HG03097 (cell line): ENCODE measurements around the gene TMEM171.

Experiments used
- ATAC-seq: cut with Tn5 transposase; IDR thresholded peaks from one replicate; pipeline ENCODE4 v1.9.1; 2021; ENCODE audit not compliant: unreplicated experiment, low FRiP score

The TMEM171 gene, protein sequence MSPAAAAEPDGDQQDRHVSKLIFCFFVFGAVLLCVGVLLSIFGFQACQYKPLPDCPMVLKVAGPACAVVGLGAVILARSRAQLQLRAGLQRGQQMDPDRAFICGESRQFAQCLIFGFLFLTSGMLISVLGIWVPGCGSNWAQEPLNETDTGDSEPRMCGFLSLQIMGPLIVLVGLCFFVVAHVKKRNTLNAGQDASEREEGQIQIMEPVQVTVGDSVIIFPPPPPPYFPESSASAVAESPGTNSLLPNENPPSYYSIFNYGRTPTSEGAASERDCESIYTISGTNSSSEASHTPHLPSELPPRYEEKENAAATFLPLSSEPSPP

DNA sequence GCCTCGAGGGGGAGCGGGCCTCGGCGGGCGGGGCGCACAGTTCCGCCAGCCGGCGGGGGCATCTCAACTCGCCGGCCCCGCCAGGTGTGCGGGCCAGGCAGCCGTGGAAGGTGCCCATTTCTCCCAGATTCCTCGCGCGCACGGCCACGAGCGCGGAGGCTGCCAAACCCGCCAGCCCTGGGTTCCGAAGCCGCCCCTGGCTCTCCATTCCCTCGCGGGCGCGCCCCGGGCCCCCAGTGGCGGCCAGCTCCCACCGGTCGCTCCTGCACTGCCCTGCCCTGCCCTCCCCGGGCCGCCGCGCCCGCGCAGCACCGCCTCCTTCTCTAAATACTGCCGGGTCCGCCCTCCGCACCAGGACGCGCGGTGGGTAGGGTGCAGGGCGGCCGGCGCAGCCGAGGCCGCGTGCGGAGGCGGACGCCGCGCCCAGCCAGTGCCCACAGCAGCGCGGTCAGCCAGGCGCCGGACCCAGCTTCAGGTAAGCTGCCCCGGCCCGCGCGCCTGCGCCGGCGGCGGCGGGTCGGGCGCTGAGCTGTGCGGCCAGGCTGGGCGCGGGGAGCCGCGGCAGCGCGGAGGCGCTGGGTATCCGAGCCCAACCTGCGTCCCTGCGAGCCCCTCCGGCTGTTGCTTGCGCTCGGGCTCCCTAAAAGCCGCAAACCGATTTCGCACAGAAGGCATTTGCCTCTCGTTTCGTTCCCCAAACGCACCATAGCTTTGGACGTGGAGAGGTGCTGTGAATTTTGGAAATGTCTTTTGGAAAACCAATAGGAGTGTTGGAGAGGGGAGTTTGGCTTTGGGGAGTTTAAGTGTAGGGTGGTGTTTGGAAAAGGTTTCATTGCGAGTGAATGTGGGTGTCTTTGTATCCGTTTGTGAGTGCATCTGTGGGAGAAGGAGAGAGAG is at the start of gene TMEM171:
TSS of gene TMEM171 (plus strand) at position 354 of the 897 bp plus-strand sequence. CDS start 2,799 bp downstream, outside the sequence.
- no peak for ATAC-seq

DNA sequence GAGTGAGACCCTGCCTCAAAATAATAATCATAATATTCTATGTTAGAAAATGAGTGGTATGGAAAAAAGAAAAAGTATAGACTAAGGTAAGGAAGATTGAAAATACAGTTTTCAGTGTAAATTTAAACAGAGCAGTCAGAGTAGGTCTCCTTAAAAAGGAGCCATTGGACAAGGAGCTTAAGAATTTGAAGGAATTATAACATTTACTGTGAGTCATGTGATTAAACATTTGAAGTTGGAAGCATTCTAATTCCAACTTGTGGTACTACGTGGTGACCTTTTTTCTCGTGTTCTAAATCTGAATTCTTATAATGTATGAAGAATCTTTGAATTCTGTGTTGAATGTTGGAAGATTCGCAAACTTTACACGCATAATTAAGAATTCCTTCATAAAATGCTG is 39.3 kb upstream of the TMEM171 start:
- no peak for ATAC-seq

- no peak for ATAC-seq
Observed at GRCh38 chr5:73088026-73088425, 32.3 kb upstream of the TMEM171 start.

- ATAC-seq = no peak
Observed at GRCh38 chr5:73093943-73094342, 26.4 kb upstream of the TMEM171 start.

GRCh38 chr5:73094415-73094814 is 26.0 kb upstream of the TMEM171 start:
- no peak for ATAC-seq

- ATAC-seq = no peak
Observed at GRCh38 chr5:73095564-73096238, 24.7 kb upstream of the TMEM171 start.

DNA sequence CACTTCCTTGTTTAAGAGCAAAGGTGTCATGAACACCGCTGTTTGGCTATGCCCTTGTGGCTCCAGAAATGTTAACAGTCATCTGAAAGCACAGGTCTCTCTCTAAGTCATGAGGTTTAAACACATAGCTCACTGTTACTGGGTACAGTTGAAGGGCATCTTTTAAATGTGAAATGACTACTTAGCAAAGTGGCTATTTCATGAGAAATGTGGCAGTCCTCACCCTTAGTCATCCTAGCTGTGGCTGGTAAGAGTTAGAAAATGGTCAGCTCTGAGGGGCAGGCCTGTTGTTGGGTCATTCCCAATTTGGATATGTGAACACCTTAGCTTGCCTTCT is 24.2 kb upstream of the TMEM171 start:
- ATAC-seq = no peak

GRCh38 chr5:73097740-73098139 is 22.6 kb upstream of the TMEM171 start:
- no peak for ATAC-seq

DNA sequence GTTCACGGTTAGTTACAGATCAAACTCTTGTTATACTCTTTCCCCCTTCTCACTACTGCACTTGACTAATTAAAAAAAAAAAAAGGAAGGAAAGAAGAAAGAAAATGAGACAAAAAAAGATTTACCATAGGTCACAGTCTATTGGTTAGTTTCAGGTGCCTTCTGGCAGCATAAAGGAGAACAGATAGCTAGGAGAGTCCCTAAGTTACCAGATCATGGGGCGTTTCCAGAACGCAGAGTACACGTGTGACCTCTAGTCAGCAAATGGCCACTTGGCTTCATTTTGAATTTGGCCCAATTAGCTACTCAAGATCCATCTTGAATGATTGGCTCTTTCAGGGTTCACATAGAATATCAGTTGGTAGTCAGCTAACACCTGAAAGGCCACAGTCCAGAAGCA is 20.3 kb upstream of the TMEM171 start:
- no peak for ATAC-seq

DNA sequence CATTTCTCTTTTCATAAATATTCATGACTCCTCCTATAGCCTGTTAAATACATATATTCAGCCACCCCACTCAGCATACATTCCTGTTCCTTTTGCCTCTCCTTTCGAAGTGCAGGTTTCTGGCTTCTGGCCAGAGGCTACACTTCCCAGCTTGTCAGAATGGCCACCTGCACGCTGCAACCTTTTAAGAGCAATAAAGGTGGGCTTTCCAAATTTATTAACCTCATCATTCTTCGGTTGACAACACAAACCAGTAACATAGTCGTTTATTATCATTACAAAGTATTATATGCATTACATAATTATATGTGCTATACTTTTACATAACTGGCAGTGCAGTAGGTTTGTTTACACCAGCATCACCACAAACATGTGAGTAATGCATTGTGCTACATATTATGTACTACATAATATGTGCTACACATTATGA is 16.5 kb upstream of the TMEM171 start:
- ATAC-seq = no peak

GRCh38 chr5:73104326-73104725 is 16.0 kb upstream of the TMEM171 start:
- no peak for ATAC-seq

DNA sequence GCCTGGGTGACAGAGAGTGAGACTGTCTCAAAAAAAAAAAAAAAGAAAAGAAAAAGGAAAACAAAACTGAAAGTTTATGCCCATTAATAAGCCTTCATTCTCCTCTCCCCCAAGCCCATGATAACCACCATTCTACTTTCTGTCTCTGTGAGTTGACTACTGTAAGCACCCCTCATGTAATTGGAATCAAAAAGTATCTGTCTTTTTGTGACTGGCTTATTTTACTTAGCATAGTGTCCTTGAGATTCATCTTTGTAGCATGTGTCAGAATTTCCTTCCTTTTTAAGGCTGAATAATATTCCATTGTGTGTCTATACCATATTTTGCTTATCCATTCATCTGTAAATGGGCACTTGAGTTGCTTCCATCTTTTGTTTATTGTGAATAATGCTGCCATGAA is 14.0 kb upstream of the TMEM171 start:
- ATAC-seq = no peak

- no peak for ATAC-seq
Observed at GRCh38 chr5:73110190-73110589, 10.2 kb upstream of the TMEM171 start.

DNA sequence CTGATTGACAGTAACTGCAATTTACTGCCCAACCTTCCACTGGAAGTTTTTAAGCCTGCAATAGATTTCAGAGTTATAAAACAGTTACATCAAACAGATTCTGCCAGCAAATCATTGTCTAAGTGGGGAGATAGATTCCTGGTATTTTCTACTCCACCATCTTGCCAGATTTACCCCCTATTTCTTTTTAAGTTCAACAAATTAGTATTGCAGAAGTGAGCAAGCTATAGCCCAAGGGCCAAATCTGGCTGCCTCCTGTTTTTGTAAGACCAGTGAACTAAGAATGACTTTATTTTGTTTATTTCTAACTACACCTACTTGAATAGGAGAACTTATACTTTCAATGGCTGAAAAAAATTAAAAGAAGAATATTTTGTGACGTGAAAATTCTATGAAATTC is 8.8 kb upstream of the TMEM171 start:
- ATAC-seq = no peak

GRCh38 chr5:73112359-73112758 is 8.0 kb upstream of the TMEM171 start:
- ATAC-seq = no peak

GRCh38 chr5:73114044-73114688 is 6.2 kb upstream of the TMEM171 start:
- ATAC-seq = no peak

DNA sequence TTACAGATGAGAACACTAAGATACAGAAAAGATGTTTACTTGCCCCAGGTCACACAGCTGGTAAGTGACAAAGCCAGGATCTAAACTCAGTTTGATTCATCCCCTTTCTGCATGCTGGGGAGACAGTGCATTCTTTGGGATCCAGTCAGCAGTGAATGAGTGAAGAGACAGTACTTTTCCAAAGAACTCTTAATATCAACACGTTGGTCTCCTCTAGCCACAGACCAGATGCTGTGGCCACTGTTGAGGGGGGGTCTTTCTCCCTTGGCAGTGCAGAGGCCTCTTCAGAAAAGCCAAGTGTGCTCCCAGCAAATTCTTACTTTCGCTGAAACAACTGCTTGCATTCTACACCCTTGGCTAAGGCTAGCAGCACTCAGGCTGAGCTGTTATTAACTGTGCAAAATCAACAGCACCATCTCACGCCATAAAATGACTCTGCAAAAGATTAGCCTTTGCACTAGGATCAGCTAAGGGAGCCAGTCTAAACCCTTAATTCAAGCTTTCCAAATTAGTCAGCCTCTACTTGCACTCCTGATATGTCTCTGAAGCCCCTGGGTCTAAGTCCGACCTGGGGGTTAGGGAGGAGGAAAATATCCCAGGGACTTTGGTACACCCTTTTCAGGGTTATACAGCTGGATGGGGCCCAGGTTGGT is 4.8 kb upstream of the TMEM171 start:
- ATAC-seq = no peak

DNA sequence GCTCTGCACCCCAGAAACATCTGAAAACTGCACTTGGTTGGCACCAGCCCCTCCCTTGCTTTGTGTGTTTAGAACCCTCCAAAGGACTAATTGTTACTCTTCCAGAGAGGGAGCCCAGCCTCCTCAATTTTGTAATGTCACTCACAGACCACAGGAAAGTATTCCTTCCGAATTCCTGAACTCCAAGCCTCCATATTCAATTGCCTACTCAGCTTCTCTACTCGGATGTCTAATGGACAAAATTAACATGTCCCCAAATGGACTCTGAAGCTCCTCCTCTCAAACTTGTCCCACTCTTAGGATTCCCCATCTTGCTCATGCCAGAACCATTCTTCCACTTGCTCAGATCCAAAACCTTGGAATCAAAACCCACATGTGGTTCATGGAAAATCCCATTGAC is 3.9 kb upstream of the TMEM171 start:
- ATAC-seq = no peak

DNA sequence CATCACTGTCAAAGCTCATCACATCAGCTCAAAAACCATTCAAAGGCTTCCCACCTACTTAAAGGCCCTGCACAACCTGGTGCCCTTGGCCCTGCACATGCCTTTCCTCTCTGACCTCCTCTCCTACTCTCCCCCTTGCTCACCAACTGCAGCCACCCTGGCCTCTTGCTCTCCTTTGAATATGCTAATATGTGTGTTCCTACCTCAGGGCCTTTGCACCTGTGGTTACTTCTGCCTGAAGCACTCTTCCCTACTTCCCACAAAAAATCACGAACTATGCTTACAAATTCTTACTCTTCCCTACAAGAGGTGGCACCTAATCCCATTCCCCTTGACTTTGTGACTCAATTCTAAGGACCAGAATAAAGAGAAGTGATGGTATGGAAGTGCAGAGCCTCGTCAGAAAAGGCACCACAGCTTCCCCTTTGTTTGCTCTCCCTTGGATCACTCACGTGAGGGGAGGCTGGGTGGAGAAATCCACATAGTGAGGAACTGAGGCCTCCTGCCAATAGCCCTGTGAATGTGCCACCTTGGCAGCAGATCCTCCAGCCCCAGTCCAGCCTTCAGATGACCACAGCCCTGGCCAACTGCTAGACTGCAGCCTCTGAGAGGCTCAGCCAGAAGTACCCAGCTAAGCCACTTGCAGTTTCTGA is 3.2 kb upstream of the TMEM171 start:
- ATAC-seq = no peak
